Activated CD8-positive, alpha-beta memory T cell treated with anti-CD3 and anti-CD28 coated beads, Interleukin-2, amount 50 U/mL, for 1 hour (primary cell): ENCODE results near the gene HECTD1.
"Not testable (repeated sequence)": the region's sequence is repeated elsewhere in the genome, so short reads cannot be mapped to it uniquely, and the experiment has no call there.

ENCODE experiments used
- DNase-seq: peaks from one replicate; pipeline ENCODE4 v3.0.0-alpha.2; 2020; ENCODE audit errors: extremely low read depth

The HECTD1 gene

DNA sequence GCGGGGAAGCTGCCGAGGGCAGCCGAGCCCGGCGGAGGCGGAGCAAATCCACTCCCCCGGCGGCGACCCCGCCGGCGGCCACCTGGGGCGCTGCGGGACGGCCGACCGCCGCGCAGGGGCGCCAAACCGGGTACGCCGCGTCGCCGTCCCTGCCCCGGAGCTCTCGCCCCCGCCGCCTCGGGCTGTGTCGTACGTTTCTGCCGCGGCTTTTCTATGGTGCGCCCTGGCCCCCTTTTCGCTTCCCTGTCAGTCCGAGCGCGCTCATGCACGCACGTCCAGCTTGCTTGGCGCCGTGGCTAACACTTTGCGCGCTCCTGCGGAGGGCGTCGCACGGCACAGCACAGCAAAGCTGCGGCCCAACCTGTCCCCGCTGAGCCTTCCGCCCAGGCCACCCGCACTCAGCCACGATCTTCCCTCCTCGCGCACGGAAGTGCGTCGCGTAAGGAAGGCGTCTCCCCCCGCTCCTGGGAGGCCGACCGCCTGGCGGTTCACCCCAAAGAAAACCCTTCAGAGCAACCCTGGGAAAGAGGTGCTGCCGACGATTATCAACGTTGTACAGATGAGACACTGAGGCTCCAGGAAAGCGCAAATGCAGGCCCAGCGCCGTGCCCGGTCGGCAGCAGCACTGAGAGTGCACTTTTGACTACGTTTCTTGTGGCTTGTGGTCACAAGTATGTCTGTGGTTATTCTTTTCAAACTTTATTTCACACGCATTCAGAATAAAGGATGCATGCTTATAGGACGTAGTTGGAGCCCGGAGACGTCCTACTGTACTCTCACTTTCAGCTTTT lies at the start of gene HECTD1:
Gene HECTD1 (minus strand): TSS at position 39 of the 791 bp plus-strand sequence. CDS start 1,857 bp downstream, outside the sequence.
- peak; percentile 74 for DNase-seq

- DNase-seq, result no peak
Measured at GRCh38 chr14:31257244-31257553, 49.6 kb upstream of the HECTD1 start.

- DNase-seq, result no peak
Measured at GRCh38 chr14:31256534-31257243, 49.1 kb upstream of the HECTD1 start.

DNA sequence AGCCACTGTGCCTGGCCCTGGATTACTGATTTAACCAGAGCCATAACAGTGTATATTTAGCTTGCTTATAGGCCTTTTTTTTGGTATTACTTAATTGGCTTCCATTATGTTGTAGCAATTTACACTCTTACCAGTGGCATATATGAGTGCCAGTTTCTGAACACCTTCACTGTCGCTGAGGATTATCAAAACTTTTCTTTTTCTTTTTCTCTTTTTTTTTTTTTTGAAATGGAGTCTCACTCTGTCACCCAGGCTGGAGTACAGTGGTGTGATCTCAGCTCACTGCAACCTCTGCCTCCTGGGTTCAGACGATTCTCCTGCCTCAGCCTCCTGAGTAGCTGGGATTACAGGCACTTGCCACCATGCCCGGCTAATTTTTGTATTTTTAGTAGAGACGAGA lies 48.3 kb upstream of the HECTD1 start:
- DNase-seq, result not testable (repeated sequence)

- DNase-seq, result no peak
Measured at GRCh38 chr14:31255286-31255685, 47.7 kb upstream of the HECTD1 start.

DNA sequence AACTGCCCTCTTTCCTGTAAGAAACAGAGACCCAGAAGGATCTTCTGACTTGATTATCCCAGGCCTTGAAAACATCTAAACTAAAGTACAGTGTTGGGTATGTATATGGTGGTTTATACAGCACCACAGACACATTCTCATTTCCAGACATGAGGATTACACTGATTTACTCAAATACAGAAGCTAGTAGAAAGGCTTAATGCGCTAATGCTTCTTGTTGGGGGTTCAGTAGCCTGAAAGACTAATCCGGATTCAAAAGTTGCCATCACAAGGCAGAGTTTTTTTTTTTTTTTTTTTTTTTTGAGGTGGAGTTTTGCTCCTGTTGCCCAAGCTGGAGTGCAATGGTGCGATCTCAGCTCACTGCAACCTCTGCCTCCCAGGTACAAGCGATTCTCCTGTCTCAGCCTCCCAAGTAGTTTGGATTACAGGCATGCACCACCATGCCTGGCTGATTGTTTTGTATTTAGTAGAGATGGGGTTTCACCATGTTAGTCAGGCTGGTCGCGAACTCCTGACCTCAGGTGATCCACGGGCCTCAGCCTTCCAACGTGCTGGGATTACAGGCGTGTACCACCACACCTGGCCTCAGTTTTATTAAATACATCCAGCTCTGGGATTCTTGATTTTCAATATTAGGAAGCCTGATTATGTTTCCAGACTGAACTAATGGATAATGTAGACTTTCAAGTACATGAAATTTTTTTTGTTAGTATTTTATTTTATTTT lies 46.3 kb upstream of the HECTD1 start:
- DNase-seq, result no peak

DNA sequence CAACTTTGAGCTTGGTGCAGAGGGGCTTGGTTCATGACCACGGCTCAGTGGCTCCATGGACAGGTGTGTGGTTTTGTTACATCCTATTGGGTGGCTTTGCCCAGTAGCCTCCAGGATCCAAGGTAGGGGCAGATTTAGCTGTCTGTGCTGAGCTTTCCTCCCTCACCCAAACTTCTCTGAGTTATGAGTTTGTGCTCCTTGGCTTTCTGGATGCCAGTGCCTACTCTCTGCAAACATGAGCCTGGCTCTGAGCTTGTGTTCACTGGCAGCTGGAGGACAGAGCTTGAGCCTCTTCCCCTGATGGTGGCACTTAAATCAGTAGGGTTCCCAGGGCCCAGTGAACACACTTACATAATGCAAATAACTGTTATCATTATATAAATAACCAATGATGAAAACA lies 45.3 kb upstream of the HECTD1 start:
- no peak for DNase-seq

DNA sequence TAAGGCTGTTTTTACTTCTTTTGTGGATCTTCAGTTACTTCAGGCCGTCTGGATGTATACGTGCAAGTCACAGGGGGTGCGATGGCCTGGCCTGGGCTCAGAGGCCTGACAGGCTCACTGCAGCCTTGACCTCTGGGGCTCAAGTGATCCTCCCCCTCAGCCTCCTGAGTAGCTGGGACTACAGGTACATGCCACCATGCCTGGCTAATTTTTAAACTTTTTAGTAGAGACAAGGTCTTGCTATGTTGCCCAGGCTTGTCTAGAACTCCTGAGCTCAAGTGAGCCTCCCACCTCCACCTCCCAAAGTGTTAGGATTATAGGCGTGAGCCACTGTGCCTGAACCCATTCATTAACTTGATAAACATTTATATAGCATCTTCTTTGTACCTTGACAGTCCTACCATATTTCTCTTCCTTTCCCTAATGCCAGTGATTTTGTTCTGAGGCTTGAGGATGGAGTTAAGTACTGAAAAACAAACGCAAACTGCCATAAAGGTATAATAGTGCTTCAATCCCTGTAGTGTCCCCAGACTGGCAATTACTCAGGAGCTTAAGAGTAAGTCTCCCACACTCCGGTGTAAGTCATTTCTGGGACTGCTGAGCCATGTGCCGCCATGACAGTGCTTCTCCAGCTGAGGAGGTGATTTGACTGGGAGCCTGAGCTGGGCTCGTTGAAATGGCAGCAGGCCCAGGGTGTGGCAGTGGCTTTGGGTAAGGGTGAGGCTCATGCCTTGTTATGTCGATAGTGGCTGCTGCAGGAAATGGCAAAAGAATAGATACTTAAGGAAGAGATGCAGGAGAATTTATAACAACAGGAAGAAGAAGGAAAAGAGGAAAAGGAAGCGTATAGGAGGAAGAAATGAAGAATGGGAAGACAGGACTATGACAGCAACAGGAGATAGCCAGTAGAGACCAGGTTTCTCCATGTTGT lies 43.7 kb upstream of the HECTD1 start:
- no peak for DNase-seq

- DNase-seq, result no peak
Measured at GRCh38 chr14:31244626-31245025, 37.0 kb upstream of the HECTD1 start.

GRCh38 chr14:31243860-31244259 lies 36.3 kb upstream of the HECTD1 start:
- no peak for DNase-seq

- not testable (repeated sequence) for DNase-seq
Measured at GRCh38 chr14:31242161-31242940, 34.8 kb upstream of the HECTD1 start.

- no peak for DNase-seq
Measured at GRCh38 chr14:31241450-31242114, 34.0 kb upstream of the HECTD1 start.

DNA sequence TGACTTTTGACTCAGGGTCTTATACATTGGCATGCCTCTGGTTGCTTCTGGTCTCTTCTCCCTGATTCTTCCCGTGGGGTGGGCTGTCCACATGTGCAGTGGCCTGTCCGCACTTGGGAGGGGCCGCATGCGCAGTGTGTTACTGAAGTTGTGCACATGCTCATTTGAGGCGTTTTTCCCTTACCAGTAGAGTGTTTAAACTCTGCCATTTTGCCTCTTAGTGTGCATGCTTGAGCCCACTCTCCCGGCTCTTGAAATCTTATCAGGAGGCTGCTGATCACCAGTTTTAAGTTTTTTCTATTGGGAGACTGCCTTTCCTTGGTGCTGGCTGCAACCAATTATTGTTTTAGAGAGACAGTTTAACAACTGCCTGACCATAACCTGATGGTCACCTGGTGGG lies 32.1 kb upstream of the HECTD1 start:
- DNase-seq, result no peak

- no peak for DNase-seq
Measured at GRCh38 chr14:31235462-31235861, 27.9 kb upstream of the HECTD1 start.

- DNase-seq, result no peak
Measured at GRCh38 chr14:31232081-31232480, 24.5 kb upstream of the HECTD1 start.

DNA sequence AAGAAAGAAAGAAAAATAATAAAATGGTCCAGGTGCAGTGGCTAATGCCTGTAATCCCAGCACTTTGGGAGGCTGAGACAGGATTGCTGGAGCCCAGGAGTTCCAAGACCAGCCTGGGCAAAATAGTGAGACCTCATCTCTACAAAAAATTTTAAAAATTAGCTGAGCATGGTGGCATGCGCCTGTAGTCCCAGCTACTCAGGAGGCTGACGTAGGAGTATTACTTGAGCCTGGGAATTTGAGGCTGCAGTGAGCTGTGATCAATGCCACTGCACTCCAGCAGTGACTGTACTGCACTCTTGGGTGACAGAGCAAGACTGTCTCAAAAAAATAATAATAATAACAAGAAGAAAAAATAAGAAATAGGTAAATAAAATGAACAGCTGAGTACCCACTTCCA lies 23.7 kb upstream of the HECTD1 start:
- not testable (repeated sequence) for DNase-seq

- no peak for DNase-seq
Measured at GRCh38 chr14:31230573-31230958, 23.0 kb upstream of the HECTD1 start.

- no peak for DNase-seq
Measured at GRCh38 chr14:31229638-31230572, 22.3 kb upstream of the HECTD1 start.

GRCh38 chr14:31229009-31229408 lies 21.4 kb upstream of the HECTD1 start:
- DNase-seq, result no peak
